Panc1 (cell line): ENCODE measurements around the gene PGAM1. TPM values are rescaled to one million over a fixed set of nuclear protein-coding genes. Genes with fewer than 3 reads are reported as not detected.

Experiments
- ATAC-seq: fragments of 200-7000 bp; cut with Tn5 transposase; 2 replicates; pipeline ENCODE4 v1.9.1; 2020; ENCODE audit warnings: mild to moderate bottlenecking, moderate library complexity
- BruUV-seq: library from RNA; stranded (reverse); fragments of 400-500 nt; replicated peaks from 2 replicates; lab custom pipeline; 2021; lab: Mats Ljungman, UMichigan
- CTCF ChIA-PET: fragments of 300-600 bp; sonication (Branson Sonifier 250); formaldehyde crosslinking; loops from one replicate; lab custom pipeline; 2022; ENCODE audit warnings: antibody characterized with exemption; lab: Charles Lee
- POLR2A ChIA-PET: fragments of 300-600 bp; sonication (Branson Sonifier 250); formaldehyde crosslinking; loops from one replicate; lab custom pipeline; 2022; ENCODE audit warnings: antibody characterized with exemption; lab: Charles Lee
- DNase-seq: peaks from one replicate; pipeline ENCODE4 v3.0.0-alpha.2; 2010; ENCODE audit warnings: low read depth, low spot score
- H3K27ac ChIP-seq: 2 replicates; pipeline ENCODE4 v1.5.1; 2011; ENCODE audit warnings: mild to moderate bottlenecking, low read length, inconsistent platforms
- H3K27me3 ChIP-seq: fragments of 200-500 bp; sonication (Bioruptor generic); 2 replicates; pipeline ENCODE4 v1.6.0; 2014; ENCODE audit warnings: low read length, inconsistent platforms; ENCODE audit not compliant: control insufficient read depth, insufficient read depth
- H3K36me3 ChIP-seq: fragments of 200-500 bp; sonication (Bioruptor generic); 2 replicates; pipeline ENCODE4 v1.5.1; 2014; ENCODE audit warnings: inconsistent platforms, mild to moderate bottlenecking, low read length, moderate library complexity; ENCODE audit not compliant: control insufficient read depth, insufficient read depth
- H3K4me1 ChIP-seq: 2 replicates; pipeline ENCODE4 v1.5.1; 2011; ENCODE audit warnings: inconsistent platforms, mild to moderate bottlenecking, low read length, moderate library complexity; ENCODE audit not compliant: control insufficient read depth, insufficient read depth
- H3K4me3 ChIP-seq, 2 experiments: 2 replicates each; pipeline ENCODE4 v1.5.1; 2011 to 2012; ENCODE audit warnings: low read depth in 2 of 2, low read length in 2 of 2, mild to moderate bottlenecking in 2 of 2, inconsistent platforms in 1 of 2, moderate library complexity in 1 of 2
- H3K9me3 ChIP-seq: fragments of 200-500 bp; sonication (Bioruptor generic); 2 replicates; pipeline ENCODE4 v1.5.1; 2014; ENCODE audit warnings: low read depth, mild to moderate bottlenecking, inconsistent platforms, low read length, moderate library complexity; ENCODE audit not compliant: control insufficient read depth, insufficient read depth
- CTCF ChIP-seq: fragments of 450-650 bp; IDR thresholded peaks from 2 replicates; pipeline ENCODE4 v1.5.1; 2017; ENCODE audit warnings: mild to moderate bottlenecking
- POLR2AphosphoS5 ChIP-seq: IDR thresholded peaks from 2 replicates; pipeline ENCODE4 v1.6.1; 2012; ENCODE audit warnings: mild to moderate bottlenecking, low read depth, low read length, moderate library complexity
- REST ChIP-seq, 2 experiments: IDR thresholded peaks; 2 replicates each; pipeline ENCODE4 v1.6.1; 2011 to 2012; ENCODE audit warnings: low read depth in 2 of 2, control low read depth in 1 of 2, low read length in 1 of 2, mild to moderate bottlenecking in 1 of 2, moderate library complexity in 1 of 2; ENCODE audit not compliant: insufficient read depth in 1 of 2
- SIN3A ChIP-seq: IDR thresholded peaks from 2 replicates; pipeline ENCODE4 v1.6.1; 2012; ENCODE audit warnings: low read depth, mild to moderate bottlenecking, low read length, moderate library complexity, borderline replicate concordance; ENCODE audit not compliant: insufficient read depth
- TCF7L2 ChIP-seq: IDR thresholded peaks from 2 replicates; pipeline ENCODE4 v1.6.1; 2011; ENCODE audit warnings: mild to moderate bottlenecking, low read depth, low read length, inconsistent platforms
- in situ Hi-C: cut with HindIII; loops from 2 replicates; pipeline ENCODE4 v1.10.0; 2016; ENCODE audit warnings: low sequenced_read_pairs, low pct_unique_long_range_greater_than_20kb
- intact Hi-C: fragments of 100-400 bp; cut with micrococcal nuclease; formaldehyde crosslinking; loops from one replicate; pipeline ENCODE4 v1.10.0; 2022; ENCODE audit not compliant: unreplicated experiment
- total RNA-seq: library from RNA; stranded (reverse); gene quantifications from one replicate; pipeline ENCODE4 v1.2.1, GENCODE V29; 2021; ENCODE audit not compliant: unreplicated experiment

The PGAM1 gene
- total RNA-seq, 1 experiment from 2014 or later: 726 TPM

- Histone ChIP-seq H3K4me1 (no peaks in the 10 kb centered on the region), H3K27me3 (no peaks in the 10 kb centered on the region), H3K9me3 (no peaks in the 10 kb centered on the region), H3K4me3 (no peak overlapping the region), H3K27ac (no peak overlapping the region), H3K36me3 (peaks cover 39% of the 10 kb centered on the region)
- ChIA-PET CTCF (interaction anchor here (0.6 kb wide), 1 partner anchor 115 kb away, joined by 4 read pairs; no protein-coding TSS in a partner anchor), POLR2A (no interaction called here)
- ATAC-seq (no peak), DNase-seq (no peak)
- in situ Hi-C loops: no loop called here
- intact Hi-C loops: no loop called here
- no TSS peak for BruUV-seq
- TF ChIP-seq CTCF (no peak), REST (IDR thresholded peaks at IDR 0.05; ENCODE audit: insufficient read depth in 1 of 2, low read depth in 2 of 2, low read length in 1 of 2) (no peak), SIN3A (no peak), TCF7L2 (no peak), POLR2AphosphoS5 (no peak; the same call in 1 of the 2 replicates)
Observed at GRCh38 chr10:97459111-97459510, 33.1 kb downstream of the PGAM1 start.

- ATAC-seq: no peak
- CTCF ChIA-PET: interaction anchor here (0.6 kb wide), 1 partner anchor 114 kb away, joined by 4 read pairs; no protein-coding TSS in a partner anchor
- intact Hi-C loops: no loop called here
Observed at GRCh38 chr10:97459933-97460332, 33.9 kb downstream of the PGAM1 start.

More at GRCh38 chr10:97459933-97460332, 33.9 kb downstream of the PGAM1 start:
- Histone ChIP-seq H3K4me3 (no peak overlapping the region), H3K9me3 (no peaks in the 10 kb centered on the region), H3K27me3 (no peaks in the 10 kb centered on the region), H3K36me3 (peaks cover 37% of the 10 kb centered on the region), H3K27ac (no peak overlapping the region), H3K4me1 (no peaks in the 10 kb centered on the region)
- BruUV-seq: no TSS peak
- in situ Hi-C loops: no loop called here
- no peak for TF ChIP-seq POLR2AphosphoS5
- no peak for TF ChIP-seq SIN3A
- TF ChIP-seq TCF7L2: no peak
- TF ChIP-seq REST (IDR thresholded peaks at IDR 0.05; ENCODE audit: insufficient read depth in 1 of 2, low read depth in 2 of 2, low read length in 1 of 2): no peak
- POLR2A ChIA-PET: no interaction called here
- no peak for DNase-seq
